H1 (cell line): ENCODE measurements around the gene NTRK1. TPM values are rescaled to one million over a fixed set of nuclear protein-coding genes. Genes with fewer than 3 reads are reported as not detected.
A peak's percentile ranks its signal among the peaks of the same experiment; 100 is the strongest.

Source experiments
- CTCF ChIA-PET: fragments of 300-600 bp; sonication (Branson Sonifier 250); formaldehyde crosslinking; loops from one replicate; lab custom pipeline; 2021; ENCODE audit not compliant: partially characterized antibody; lab: Charles Lee
- POLR2A ChIA-PET: fragments of 300-600 bp; sonication (Branson Sonifier 250); formaldehyde crosslinking; loops from one replicate; lab custom pipeline; 2021; ENCODE audit warnings: inconsistent platforms; ENCODE audit not compliant: partially characterized antibody; lab: Charles Lee
- DNase-seq, 2 experiments: peaks; one replicate each; pipeline versions ENCODE4 v3.0.0 to v3.0.0-alpha.2; 2010 to 2022; ENCODE audit warnings: low spot score in 2 of 2, low read depth in 1 of 2, mixed read lengths in 1 of 2
- FAIRE-seq: peaks from 2 replicates; lab custom pipeline; 2011; peaks lifted over from hg19 to GRCh38; lab: Jason Lieb, UNC
- H2AFZ ChIP-seq: 2 replicates; pipeline ENCODE4 v1.8.1; 2012; ENCODE audit warnings: low read length, inconsistent platforms
- H2AK5ac ChIP-seq: 2 replicates; pipeline ENCODE4 v1.6.1; 2013; ENCODE audit warnings: low read depth, low read length
- H2BK120ac ChIP-seq: replicated peaks from 2 replicates; pipeline ENCODE3; 2013; ENCODE audit warnings: low read depth, low read length, inconsistent platforms
- H2BK12ac ChIP-seq: 2 replicates; pipeline ENCODE4 v1.6.1; 2013; ENCODE audit warnings: low read depth, low read length
- H2BK15ac ChIP-seq: 2 replicates; pipeline ENCODE4 v1.6.1; 2013; ENCODE audit warnings: low read length
- H2BK20ac ChIP-seq: 2 replicates; pipeline ENCODE4 v1.6.1; 2013; ENCODE audit warnings: low read length
- H2BK5ac ChIP-seq: 2 replicates; pipeline ENCODE4 v1.6.1; 2013; ENCODE audit warnings: low read depth, low read length
- H3K14ac ChIP-seq: 2 replicates; pipeline ENCODE4 v1.6.1; 2013; ENCODE audit warnings: inconsistent platforms; ENCODE audit not compliant: insufficient read length
- H3K18ac ChIP-seq: 2 replicates; pipeline ENCODE4 v1.6.1; 2013; ENCODE audit warnings: low read length; ENCODE audit errors: extremely low read depth
- H3K23ac ChIP-seq: 2 replicates; pipeline ENCODE4 v1.6.1; 2013; ENCODE audit warnings: inconsistent platforms; ENCODE audit not compliant: insufficient read length
- H3K23me2 ChIP-seq: 2 replicates; pipeline ENCODE4 v1.6.1; 2013; ENCODE audit warnings: low read depth, low read length
- H3K27ac ChIP-seq: 2 replicates; pipeline ENCODE4 v1.6.1; 2011; ENCODE audit warnings: low read depth, low read length, inconsistent platforms
- H3K27me3 ChIP-seq, 4 experiments: replicated peaks in 1 of 4; 1 replicate in 1 of 4; 2 replicates in 3 of 4; pipeline versions ENCODE4 v1.6.1 to v1.8.1; 2011 to 2013; ENCODE audit warnings: low read length in 3 of 4, mild to moderate bottlenecking in 3 of 4, inconsistent platforms in 2 of 4, mixed read lengths in 2 of 4, moderate library complexity in 1 of 4; ENCODE audit not compliant: control insufficient read depth in 3 of 4, insufficient read depth in 3 of 4; ENCODE audit errors: extremely low read depth in 1 of 4
- H3K36me3 ChIP-seq, 4 experiments: 2 replicates each; pipeline versions ENCODE4 v1.6.1 to v1.8.1; 2011 to 2013; ENCODE audit warnings: mild to moderate bottlenecking in 4 of 4, low read length in 3 of 4, moderate library complexity in 2 of 4, control low read depth in 1 of 4, inconsistent platforms in 1 of 4; ENCODE audit not compliant: insufficient read depth in 4 of 4, control insufficient read depth in 2 of 4
- H3K4ac ChIP-seq: replicated peaks from 2 replicates; pipeline ENCODE3; 2013; ENCODE audit warnings: low read length, low read depth, mixed read lengths, inconsistent platforms; ENCODE audit not compliant: insufficient read length
- H3K4me1 ChIP-seq, 4 experiments: replicated peaks in 1 of 4; 1 replicate in 1 of 4; 2 replicates in 3 of 4; pipeline versions ENCODE4 v1.6.1 to v1.8.1; 2011 to 2013; ENCODE audit warnings: low read length in 3 of 4, inconsistent platforms in 2 of 4, mixed read lengths in 1 of 4; ENCODE audit not compliant: insufficient read depth in 4 of 4, control insufficient read depth in 3 of 4
- H3K4me2 ChIP-seq, 2 experiments: 2 replicates each; pipeline versions ENCODE4 v1.6.1 to v1.8.1; 2011 to 2013; ENCODE audit warnings: low read depth in 2 of 2, low read length in 2 of 2, control low read depth in 1 of 2, inconsistent platforms in 1 of 2, mild to moderate bottlenecking in 1 of 2; ENCODE audit not compliant: insufficient read depth in 1 of 2
- H3K4me3 ChIP-seq, 4 experiments: fragments of 200-600, 300-600 bp in 1 of 4; sonication (generic), shearing (Covaris generic), sonication (Bioruptor Twin) in 1 of 4; 2 replicates each; pipeline versions ENCODE4 v1.5.1 to v1.8.1; 2011 to 2016; ENCODE audit warnings: low read length in 4 of 4, low read depth in 3 of 4, control low read depth in 2 of 4, inconsistent platforms in 2 of 4, mild to moderate bottlenecking in 2 of 4, mixed read lengths in 1 of 4, moderate library complexity in 1 of 4; ENCODE audit not compliant: insufficient read depth in 2 of 4; ENCODE audit errors: extremely low read depth in 1 of 4
- H3K56ac ChIP-seq: replicated peaks from 2 replicates; pipeline ENCODE3; 2013; ENCODE audit warnings: low read depth, mild to moderate bottlenecking, mixed read lengths, low read length, inconsistent platforms; ENCODE audit not compliant: insufficient read length
- H3K79me1 ChIP-seq: 2 replicates; pipeline ENCODE4 v1.6.1; 2013; ENCODE audit warnings: low read depth, low read length, control low read depth
- H3K79me2 ChIP-seq, 2 experiments: 2 replicates each; pipeline versions ENCODE4 v1.6.1 to v1.8.1; 2012 to 2013; ENCODE audit warnings: low read length in 2 of 2, mild to moderate bottlenecking in 2 of 2, inconsistent platforms in 1 of 2; ENCODE audit not compliant: insufficient read depth in 2 of 2, control insufficient read depth in 1 of 2
- H3K9ac ChIP-seq, 4 experiments: replicated peaks in 1 of 4; 1 replicate in 1 of 4; 2 replicates in 3 of 4; pipeline versions ENCODE4 v1.6.1 to v1.8.1; 2011 to 2013; ENCODE audit warnings: low read depth in 3 of 4, low read length in 3 of 4, control low read depth in 2 of 4, mild to moderate bottlenecking in 2 of 4, moderate library complexity in 2 of 4, inconsistent platforms in 1 of 4; ENCODE audit errors: extremely low read depth in 1 of 4
- H3K9me3 ChIP-seq, 2 experiments: 2 replicates each; pipeline versions ENCODE4 v1.6.1 to v1.8.1; 2012 to 2013; ENCODE audit warnings: mild to moderate bottlenecking in 2 of 2, moderate library complexity in 2 of 2, control low read depth in 1 of 2, inconsistent platforms in 1 of 2, low read depth in 1 of 2, low read length in 1 of 2, mixed read lengths in 1 of 2; ENCODE audit not compliant: insufficient read depth in 2 of 2
- H4K20me1 ChIP-seq, 2 experiments: replicated peaks in 1 of 2; 2 replicates each; pipeline versions ENCODE3 to v1.8.1; 2011 to 2013; ENCODE audit warnings: inconsistent platforms in 2 of 2, low read length in 2 of 2, mild to moderate bottlenecking in 1 of 2; ENCODE audit not compliant: insufficient read depth in 2 of 2, control insufficient read depth in 1 of 2
- H4K5ac ChIP-seq: 2 replicates; pipeline ENCODE4 v1.6.1; 2013; ENCODE audit warnings: low read length, low read depth, mixed read lengths, inconsistent platforms; ENCODE audit not compliant: insufficient read length
- H4K8ac ChIP-seq: 2 replicates; pipeline ENCODE4 v1.8.0; 2013; ENCODE audit warnings: mild to moderate bottlenecking, moderate library complexity, low read length, inconsistent platforms; ENCODE audit not compliant: insufficient read depth; ENCODE audit errors: extremely low read depth
- H4K91ac ChIP-seq: replicated peaks from 2 replicates; pipeline ENCODE3; 2013; ENCODE audit warnings: low read length, mixed read lengths, inconsistent platforms; ENCODE audit not compliant: insufficient read length
- ASH2L ChIP-seq: fragments of 200-600, 300-600 bp; sonication (generic); IDR thresholded peaks from one replicate; pipeline ENCODE4 v1.7.1; 2017; ENCODE audit warnings: low read length
- CTCF ChIP-seq, 3 experiments: IDR thresholded peaks; 1 replicate in 2 of 3; 2 replicates in 1 of 3; pipeline versions ENCODE4 v1.5.1 to v1.6.1; 2011; ENCODE audit warnings: low read length in 3 of 3, mild to moderate bottlenecking in 3 of 3, inconsistent platforms in 2 of 3, low read depth in 1 of 3, moderate library complexity in 1 of 3; ENCODE audit not compliant: insufficient read depth in 1 of 3; ENCODE audit errors: control extremely low read depth in 1 of 3
- HDAC6 ChIP-seq: IDR thresholded peaks from one replicate; pipeline ENCODE4 v1.7.1; 2012; ENCODE audit warnings: low read depth, mild to moderate bottlenecking, inconsistent platforms, low read length, moderate library complexity
- KDM4A ChIP-seq: IDR thresholded peaks from one replicate; pipeline ENCODE4 v1.7.1; 2012; ENCODE audit warnings: low read depth, mild to moderate bottlenecking, moderate library complexity, low read length, inconsistent platforms; ENCODE audit not compliant: severe bottlenecking
- RAD21 ChIP-seq, 2 experiments: IDR thresholded peaks in 1 of 2; conservative IDR thresholded peaks in 1 of 2; 2 replicates each; pipeline ENCODE4 v1.6.1; 2011; ENCODE audit warnings: low read depth in 2 of 2, low read length in 2 of 2, improper control_type of control experiment in 1 of 2, inconsistent platforms in 1 of 2, mild to moderate bottlenecking in 1 of 2, moderate library complexity in 1 of 2
- SIN3A ChIP-seq, 2 experiments: IDR thresholded peaks in 1 of 2; conservative IDR thresholded peaks in 1 of 2; 2 replicates each; pipeline ENCODE4 v1.6.1; 2011 to 2012; ENCODE audit warnings: low read length in 2 of 2, improper control_type of control experiment in 1 of 2, low read depth in 1 of 2, mild to moderate bottlenecking in 1 of 2
- TEAD4 ChIP-seq: IDR thresholded peaks from 2 replicates; pipeline ENCODE4 v1.6.1; 2012; ENCODE audit warnings: low read depth, low read length, inconsistent platforms, mixed read lengths
- WGBS, 2 experiments: shearing (Covaris generic) in 1 of 2; methylation state at CpG; one replicate each; pipeline versions ENCODE4 v1.1.6 to v1.1.7; 2013 to 2015; ENCODE audit warnings: low lambda C conversion rate in 2 of 2, mixed read lengths in 2 of 2, inconsistent platforms in 1 of 2, low coverage in 1 of 2, missing lambda C conversion rate in 1 of 2; ENCODE audit not compliant: insufficient replicate concordance in 2 of 2, insufficient coverage in 1 of 2, insufficient read length in 1 of 2; ENCODE audit errors: extremely low coverage in 1 of 2, missing lambda C conversion rate in 1 of 2; 5-methylcytosine and 5-hydroxymethylcytosine counted together
- polyA plus RNA-seq, 7 experiments: library from polyadenylated mRNA; depleted of rRNA in 3 of 7; stranded (reverse) in 5 of 7; unstranded in 2 of 7; fragments of >200 nt in 5 of 7; fragments of 200-250 nt in 2 of 7; gene quantifications; 1 replicate in 5 of 7; 2 replicates in 1 of 7; 4 replicates in 1 of 7; pipeline versions ENCODE4 v1.2.1 to v1.2.3, GENCODE V29; 2011 to 2013; ENCODE audit warnings: missing spikeins in 2 of 7, mixed read lengths in 2 of 7
- total RNA-seq: library from RNA; stranded (reverse); fragmentation: NEBNext Ultra II Directional; extraction: Animal tissue kit (Norgen Biotek cat#: 25700); gene quantifications from 2 replicates; pipeline ENCODE4 v1.2.1, GENCODE V29; 2021

NTRK1 gene
- total and polyA plus RNA-seq, 2 of the 8 experiments (the other 6 are each of a cell fraction or from before 2014, with no cell fraction given): 0.12 to 0.24 TPM

DNA sequence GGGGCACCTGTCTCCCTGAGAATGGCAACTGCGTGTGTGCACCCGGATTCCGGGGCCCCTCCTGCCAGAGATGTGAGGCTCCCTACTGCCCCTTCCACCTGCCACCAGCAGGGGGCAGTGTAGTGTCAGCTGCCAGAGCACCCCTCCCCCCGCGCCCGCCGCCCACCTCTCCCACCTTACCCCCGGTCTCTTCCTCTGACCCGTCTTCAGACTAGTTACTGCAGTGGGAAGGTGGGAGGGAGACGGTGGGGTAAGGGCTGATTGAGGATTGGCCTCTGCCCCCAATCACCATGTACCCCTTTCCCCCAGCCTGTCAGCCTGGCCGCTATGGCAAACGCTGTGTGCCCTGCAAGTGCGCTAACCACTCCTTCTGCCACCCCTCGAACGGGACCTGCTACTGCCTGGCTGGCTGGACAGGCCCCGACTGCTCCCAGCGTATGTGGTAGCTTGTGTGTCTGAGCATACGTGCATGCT lies 49.7 kb downstream of the NTRK1 start:
- POLR2A ChIA-PET: interaction anchor here (0.7 to 2.0 kb wide), 3 partner anchors 9 to 17 kb away, joined by 3 to 5 read pairs (median 4); no protein-coding TSS in a partner anchor
- TF ChIP-seq RAD21 (IDR thresholded peaks at IDR 0.05 in 1 of 2, conservative IDR thresholded peaks at IDR 0.05 in 1 of 2; ENCODE audit: low read depth in 2 of 2, low read length in 2 of 2): peak; percentile 34 to 46
- TF ChIP-seq ASH2L: peak; percentile 68
- 0 out of 4 replicates have a peak, but pooled peaks of 1 of the 2 experiments have one; percentile 40 for TF ChIP-seq SIN3A (conservative IDR thresholded peaks at IDR 0.05 in 1 of 2, IDR thresholded peaks at IDR 0.05 in 1 of 2; ENCODE audit: low read depth in 1 of 2, low read length in 2 of 2)
- peak; percentile 46 for TF ChIP-seq KDM4A
- TF ChIP-seq HDAC6: no peak
- peak; percentile 12; the same call in 1 of the 2 replicates for TF ChIP-seq TEAD4
- peak in 2 of 3 experiments; percentile 72 to 74; a peak in 3 of 4 replicates for TF ChIP-seq CTCF (IDR thresholded peaks at IDR 0.05; ENCODE audit: control extremely low read depth in 1 of 3, insufficient read depth in 1 of 3, low read depth in 1 of 3, low read length in 3 of 3)

More for the DNA sequence above, 49.7 kb downstream of the NTRK1 start:
- CTCF ChIA-PET: interaction anchor here (0.6 to 4.5 kb wide), 16 partner anchors 11 to 630 kb away, joined by 3 to 73 read pairs (median 4); partner anchors contain the start of genes METTL25B and NTRK1
- Histone ChIP-seq H2BK120ac (no peak overlapping the region), H3K14ac (no peak overlapping the region), H2AK5ac (no peak overlapping the region), H2AFZ (peak overlapping the region; percentile 96; the same call in 1 of the 2 replicates), H3K23ac (no peak overlapping the region), H3K79me2 (no peaks in the 10 kb centered on the region), H3K23me2 (peaks cover 3% of the 10 kb centered on the region; the same call in 1 of the 2 replicates), H3K36me3 (no peaks in the 10 kb centered on the region), H3K4me3 (peak overlapping the region in 3 of 4 experiments; percentile 45 to 56 (median 49); a peak in 6 of 8 replicates), H3K9me3 (peaks cover 0 to 4% of the 10 kb centered on the region in 2 experiments; a peak in 1 of 4 replicates), H3K79me1 (no peaks in the 10 kb centered on the region), H3K4ac (no peak overlapping the region), H3K18ac (0 out of 2 replicates have a peak overlapping the region, but pooled peaks have one; percentile 88), H4K20me1 (peaks cover 0 to 6% of the 10 kb centered on the region in 2 experiments), H2BK5ac (no peak overlapping the region), H3K4me2 (peak overlapping the region; percentile 43 to 91), H3K4me1 (peaks cover 2 to 12% (median 10%) of the 10 kb centered on the region in 4 experiments), H3K9ac (no peak overlapping the region), H2BK20ac (no peak overlapping the region), H4K5ac (peak overlapping the region; percentile 38), H4K8ac (peak overlapping the region; percentile 45; the same call in 1 of the 2 replicates), H3K27me3 (peaks cover 0 to 15% (median 11%) of the 10 kb centered on the region in 4 experiments; a peak in 6 of 7 replicates), H2BK15ac (peak overlapping the region; percentile 99; the same call in 1 of the 2 replicates), H3K27ac (no peak overlapping the region), H4K91ac (peak overlapping the region; percentile 69), H2BK12ac (peak overlapping the region; percentile 80; the same call in 1 of the 2 replicates), H3K56ac (no peak overlapping the region)
- DNase-seq (peak in 1 of 2 experiments; percentile 93), FAIRE-seq (no peak)
- WGBS, 2 experiments: 20% methylated on average over 18 of the region's 18 CpGs; no CpG with 5 or more reads in 1 of the 2 experiments
